HTERT RPE-1 (cell line): ENCODE measurements around the gene HMBS.
"Not testable (repeated sequence)": the region's sequence is repeated elsewhere in the genome, so short reads cannot be mapped to it uniquely, and the experiment has no call there.

Source experiments
- in situ Hi-C: fragments of 300-500 bp; cut with MboI; formaldehyde crosslinking; loops from 4 replicates; pipeline ENCODE4 v1.14.3; 2020; ENCODE audit warnings: low sequenced_read_pairs

HMBS gene

DNA sequence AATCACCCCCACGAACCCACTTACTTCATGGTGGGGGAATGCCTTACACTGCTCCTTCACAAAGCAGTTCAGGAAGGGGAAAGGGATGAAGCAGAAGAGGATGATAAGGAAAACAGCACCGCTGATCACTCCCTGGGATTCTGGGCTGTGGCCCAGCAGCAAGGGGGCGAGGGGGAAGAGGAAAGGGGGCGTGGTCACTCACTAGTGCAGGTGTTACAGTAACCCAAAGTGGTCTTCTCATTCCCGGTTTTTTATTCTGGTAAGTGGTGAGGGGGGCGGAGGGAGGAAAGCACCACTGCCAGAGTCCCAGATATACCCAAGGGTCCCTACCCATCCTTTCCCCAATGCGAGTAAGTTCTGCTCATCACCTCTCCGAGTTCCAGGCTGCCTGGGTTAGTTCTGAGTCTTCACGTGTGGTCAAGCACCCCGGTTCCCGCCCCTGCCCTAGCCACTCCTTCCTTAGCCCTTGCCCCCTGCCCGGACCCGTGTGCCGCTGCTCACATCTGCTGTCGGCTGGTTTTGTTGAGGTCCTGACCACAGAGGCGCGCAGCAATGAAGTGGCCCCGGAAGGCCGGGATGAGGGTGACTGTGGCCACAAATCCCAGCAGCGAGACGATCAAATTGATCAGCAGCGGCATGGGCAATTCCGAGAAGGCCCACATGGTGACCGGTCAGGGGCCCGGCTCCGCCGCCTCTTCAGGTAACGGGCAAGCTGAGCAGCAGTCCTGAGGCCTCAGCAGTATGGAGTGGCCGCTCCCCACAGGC, 16.5 kb downstream of the HMBS start:
- in situ Hi-C loops, result no loop called here

DNA sequence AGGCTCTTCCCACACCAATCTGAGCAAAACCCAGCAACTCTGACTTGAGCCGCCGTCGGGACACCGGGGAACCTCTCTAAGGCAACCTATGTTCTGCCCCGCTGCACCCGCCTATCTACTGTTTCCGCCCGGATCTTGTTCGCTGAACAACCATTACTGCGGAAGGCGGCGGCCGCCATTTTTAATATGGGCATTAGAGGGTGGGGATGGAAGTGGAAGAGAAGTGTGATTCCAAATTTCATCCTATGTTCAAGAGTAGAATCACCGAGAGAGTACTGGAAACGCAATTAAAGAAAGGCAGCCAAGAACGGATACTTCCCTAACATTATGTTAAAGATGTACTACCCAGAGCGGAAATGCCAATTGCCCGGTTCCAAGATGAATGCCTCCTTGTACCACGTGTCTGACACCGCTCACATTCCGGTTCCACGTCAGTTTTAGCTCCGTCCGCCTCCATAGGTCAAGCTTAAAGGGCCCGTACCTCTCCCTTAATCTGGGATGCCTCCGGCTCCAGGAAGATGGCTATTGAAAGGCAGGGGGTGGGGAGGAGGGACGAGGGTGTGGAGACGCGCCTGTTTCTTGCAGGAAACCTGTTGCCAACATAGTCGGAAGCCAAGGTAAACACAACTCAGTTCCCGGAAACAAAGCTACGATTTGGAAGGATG, 17.2 kb downstream of the HMBS start, which contains the start of gene DPAGT1:
Gene DPAGT1 (minus strand): TSS at position 95 of the 665 bp plus-strand sequence. CDS start 198 bp downstream, outside the sequence.
- in situ Hi-C loops, result no loop called here

DNA sequence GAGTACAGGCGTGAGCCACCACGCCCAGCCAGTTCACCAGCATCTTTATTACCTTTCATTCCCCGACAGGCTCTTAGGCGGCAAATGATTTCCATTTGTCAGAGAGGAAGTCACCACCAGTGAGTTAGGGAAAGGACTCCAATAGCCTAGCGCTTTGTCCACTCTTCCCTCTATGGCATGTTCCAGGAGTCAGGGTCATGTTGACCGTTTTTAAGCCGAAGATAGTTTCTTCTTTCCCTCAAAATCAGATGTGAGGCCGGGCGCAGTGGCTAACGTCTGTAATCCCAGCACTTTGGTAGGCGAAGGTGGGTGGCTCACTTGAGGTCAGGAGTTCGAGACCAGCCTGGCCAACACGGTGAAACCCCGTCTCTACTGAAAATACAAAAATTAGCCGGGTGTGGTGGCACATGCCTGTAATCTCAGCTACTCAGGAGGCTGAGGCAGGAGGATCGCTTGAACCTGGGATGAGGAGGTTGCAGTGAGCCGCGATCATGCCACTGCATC, 18.5 kb downstream of the HMBS start:
- in situ Hi-C loops, result not testable (repeated sequence)

DNA sequence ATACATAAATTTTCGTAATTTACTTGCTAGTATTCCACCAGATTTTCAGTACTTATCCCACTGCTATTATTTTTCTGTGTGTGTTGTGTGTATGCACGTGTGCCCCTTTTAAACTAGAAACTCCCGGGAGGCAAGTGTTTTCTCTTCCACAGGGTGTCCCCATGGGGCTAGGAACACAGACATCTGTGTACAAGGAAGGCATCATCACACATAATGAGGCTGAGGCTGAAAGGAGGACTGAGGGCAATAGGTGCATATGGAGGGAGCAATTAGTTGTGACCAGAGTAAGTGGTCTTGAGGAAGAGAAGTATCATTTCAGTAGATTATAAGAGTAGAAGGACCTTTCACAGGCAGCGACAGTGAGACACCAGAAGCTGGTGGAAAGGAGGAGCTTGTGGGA, 19.1 kb downstream of the HMBS start:
- in situ Hi-C loops, result no loop called here

DNA sequence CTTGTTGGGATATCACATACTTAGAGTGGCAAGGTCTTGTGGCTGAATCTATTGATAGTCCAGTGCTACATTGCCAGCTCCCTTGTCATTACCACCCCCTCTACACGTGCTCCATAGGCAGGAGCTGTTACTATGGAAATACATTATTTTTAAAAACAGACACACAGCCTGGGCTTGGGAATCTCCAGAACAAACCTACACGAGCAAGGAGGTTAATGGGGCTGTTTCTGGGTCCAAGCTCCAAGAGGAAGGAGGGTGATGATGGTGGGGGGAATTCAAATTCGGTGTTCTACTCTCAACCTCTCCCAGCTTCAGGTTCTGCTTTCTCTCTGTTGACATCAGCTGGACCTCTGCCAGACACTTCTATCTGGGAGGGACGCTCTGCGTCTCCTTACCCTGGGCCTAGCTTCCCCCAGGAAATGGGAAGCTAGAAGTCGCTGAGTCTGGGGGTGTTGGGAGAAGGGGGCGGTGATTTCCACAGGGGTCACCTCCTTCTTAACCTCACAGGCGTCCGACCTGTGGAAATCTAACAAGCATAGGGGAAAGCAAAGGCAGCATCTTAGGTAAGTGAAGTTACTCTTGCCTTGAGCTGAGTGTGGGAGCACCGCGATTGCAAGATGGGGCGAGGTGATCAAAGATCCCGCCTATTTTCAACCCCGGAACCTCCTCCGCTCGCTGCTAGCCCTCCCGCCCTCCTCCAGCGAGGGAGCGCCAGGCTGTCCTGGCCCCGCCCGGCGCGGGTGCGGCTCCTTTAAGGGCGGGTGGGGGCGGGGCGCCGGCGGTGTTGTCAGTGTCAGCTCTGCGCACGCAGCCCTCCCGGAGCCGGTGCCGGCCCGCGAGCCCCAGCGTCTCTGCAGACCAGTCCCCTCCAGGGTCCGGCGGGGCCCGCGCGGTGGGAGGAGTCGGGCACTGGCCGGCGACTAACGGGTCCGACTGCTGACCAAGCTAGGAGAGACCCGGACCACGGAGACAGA, 22.2 kb downstream of the HMBS start, which contains the start of gene C2CD2L:
Gene C2CD2L (plus strand): TSS at position 781 of the 974 bp plus-strand sequence. CDS start 398 bp downstream, outside the sequence.
- in situ Hi-C loops, result no loop called here

DNA sequence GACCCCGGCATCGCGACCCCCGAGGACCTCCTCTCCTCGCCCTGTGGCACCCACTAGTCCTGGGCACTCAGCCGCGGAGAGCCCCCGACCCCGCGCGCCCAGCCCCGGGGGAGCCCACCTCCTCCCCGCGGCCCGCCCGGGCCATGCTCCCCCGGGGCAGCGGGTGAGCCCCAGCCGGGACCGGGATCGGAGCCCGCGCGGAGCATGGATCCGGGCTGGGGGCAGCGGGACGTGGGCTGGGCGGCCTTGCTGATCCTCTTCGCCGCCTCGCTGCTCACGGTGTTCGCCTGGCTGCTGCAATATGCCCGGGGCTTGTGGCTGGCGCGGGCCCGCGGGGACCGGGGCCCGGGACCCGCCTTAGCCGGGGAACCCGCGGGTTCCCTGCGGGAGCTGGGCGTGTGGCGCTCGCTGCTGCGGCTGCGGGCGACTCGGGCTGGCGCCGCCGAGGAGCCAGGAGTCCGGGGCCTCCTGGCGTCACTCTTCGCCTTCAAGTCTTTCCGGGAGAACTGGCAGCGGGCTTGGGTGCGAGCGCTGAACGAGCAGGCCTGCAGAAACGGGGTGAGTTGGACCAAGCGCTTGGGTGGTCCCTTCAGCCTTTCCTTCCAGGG, 23.0 kb downstream of the HMBS start:
- in situ Hi-C loops, result no loop called here

DNA sequence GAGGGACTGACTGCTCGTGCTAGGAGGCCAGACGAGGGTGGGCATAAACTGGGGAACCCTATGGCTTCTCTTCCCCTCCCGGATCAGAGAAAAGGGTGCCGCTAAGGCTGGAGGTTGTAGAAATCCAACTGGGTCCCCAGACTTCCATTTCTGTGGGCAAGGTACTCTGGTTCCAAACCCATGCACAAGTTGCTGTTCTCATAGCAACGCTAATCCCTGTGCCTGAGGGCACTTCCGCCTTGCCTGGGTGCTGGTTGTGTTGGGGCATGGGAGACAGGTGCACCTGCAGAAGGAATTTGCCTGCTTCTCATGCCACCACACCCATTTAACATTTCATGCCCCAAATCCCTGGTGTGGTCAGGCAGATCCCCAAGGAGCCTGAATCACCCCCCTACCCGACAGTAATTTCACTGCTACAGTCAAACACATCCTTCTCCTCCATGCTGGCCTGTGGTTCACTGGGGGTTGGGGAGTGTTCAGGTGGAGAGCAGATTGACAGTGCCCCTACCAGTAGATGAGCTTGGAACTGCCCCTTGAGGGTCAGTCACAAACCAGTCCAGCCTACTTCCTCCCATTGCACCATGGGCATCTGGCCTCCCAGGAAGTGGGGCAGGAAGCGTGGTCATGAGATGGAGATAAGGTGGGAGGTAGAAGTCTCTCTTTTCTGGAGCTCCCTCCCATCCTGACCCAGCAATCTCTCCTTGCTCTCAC, 23.6 kb downstream of the HMBS start:
- in situ Hi-C loops, result no loop called here

DNA sequence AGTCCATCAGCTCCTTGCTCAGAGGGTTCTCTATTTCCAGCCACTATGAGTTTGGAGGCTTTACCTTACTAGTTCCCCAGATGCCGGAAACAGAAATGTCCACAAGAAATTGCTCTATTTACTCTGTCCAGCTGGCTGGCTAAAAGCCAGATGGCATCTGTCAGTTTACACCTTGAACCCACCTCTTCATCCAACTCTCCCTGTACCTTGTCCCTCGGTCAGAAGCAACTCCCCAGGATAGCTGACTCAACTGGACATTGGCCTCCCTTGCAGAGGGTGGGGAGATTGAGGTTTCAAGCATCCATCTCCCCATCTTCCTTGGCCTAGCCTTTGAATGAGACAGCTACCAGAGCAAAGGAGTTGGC, 24.2 kb downstream of the HMBS start:
- in situ Hi-C loops, result no loop called here

DNA sequence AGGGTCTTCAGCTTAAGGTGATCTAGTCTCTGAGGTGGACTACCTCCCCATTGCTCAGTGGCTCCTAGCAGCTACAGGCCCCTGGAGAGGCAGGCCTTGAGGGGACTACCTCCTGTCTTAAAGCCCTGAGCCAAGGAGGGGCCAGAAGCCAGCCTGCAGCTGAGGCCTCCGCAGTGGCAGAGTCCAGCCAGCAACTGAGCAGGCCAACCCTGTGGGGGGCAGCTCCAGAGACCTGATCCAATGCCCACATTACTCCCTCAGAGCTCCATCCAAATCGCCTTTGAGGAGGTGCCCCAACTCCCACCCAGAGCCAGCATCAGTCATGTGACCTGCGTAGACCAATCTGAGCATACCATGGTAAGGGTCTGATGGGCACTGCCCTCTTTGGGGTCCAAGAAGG, 25.2 kb downstream of the HMBS start:
- in situ Hi-C loops, result no loop called here

DNA sequence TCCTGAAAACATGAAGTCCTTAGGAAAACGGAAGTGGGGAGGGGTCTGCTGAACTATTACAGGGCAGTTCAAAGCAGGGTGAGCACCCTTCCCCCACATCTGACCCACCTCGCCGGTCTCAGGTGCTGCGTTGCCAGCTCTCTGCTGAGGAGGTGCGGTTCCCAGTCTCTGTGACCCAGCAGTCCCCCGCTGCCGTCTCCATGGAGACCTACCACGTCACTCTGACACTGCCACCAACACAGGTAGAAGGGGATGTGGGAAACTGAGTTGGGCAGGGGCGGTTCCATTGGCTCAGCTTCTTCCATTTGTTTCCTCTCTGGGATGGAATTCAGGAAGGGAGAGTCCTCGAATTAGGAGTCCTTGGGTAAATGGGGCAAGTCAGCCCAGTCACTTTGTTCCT, 25.8 kb downstream of the HMBS start:
- in situ Hi-C loops, result no loop called here

DNA sequence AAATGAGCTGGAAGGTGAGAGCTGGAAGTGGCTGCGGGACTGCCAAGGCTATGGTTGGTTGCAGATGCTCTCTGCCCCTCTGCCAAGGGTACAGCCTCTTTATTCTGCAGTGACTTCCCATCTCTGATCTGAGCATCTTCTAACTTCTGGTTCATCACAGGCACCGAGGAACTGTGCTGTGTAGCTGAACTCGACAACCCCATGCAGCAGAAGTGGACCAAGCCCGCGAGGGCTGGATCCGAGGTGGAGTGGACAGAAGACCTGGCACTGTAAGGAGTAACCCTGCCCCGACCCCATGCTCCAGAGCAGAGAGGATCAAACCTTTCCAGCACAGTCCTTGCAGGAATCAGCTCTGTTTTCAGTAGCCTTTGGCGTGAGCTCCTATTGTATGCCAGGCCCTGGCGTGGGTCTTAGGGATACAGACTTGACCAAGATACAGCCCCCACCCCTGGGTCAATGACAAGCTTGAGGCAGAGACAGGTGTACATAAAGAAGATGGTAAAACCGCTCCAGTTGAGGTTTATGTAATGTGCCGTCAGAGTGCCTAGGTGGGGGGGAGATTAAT, 26.8 kb downstream of the HMBS start:
- in situ Hi-C loops, result no loop called here

DNA sequence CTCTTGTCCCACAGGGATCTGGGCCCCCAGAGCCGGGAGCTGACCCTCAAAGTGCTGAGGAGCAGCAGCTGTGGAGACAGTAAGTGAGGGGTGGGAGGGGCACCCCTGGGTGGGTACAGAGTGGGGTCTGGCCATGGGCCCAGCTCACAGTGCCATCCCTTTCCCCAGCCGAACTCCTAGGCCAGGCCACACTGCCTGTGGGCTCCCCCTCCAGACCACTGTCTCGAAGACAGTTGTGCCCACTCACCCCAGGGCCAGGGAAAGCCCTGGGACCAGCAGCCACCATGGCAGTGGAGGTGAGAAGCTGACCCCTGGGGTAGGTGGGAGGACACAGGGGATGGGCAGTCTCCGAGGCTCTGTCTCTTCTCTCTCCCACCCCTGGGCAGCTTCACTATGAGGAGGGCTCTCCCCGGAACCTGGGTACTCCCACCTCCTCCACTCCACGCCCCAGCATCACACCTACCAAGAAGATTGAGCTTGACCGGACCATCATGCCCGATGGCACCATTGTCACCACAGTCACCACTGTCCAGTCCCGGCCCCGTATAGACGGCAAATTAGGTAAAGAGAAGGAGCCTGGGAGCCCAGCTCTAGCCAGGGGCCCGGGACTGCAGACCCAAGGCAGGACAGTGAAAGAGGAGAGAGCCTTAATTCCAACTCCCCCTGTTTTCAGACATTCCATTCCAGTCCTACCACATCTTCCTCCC, 27.8 kb downstream of the HMBS start:
- in situ Hi-C loops, result no loop called here

DNA sequence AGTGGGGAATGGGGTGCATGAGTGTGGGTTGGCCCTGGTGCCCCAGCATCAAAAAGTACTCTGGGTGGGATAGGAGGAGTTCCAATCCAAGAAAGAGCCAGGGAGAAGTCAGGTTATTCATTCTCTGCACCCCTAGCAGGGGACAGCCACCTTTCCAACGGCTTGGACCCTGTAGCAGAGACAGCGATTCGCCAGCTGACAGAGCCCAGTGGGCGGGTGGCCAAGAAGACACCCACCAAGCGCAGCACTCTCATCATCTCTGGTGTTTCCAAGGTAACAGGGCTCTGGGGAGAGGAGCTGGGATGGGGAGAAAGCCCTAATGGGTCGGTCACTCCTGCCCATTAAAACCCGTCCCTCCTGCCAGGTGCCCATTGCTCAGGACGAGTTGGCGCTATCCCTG, 29.0 kb downstream of the HMBS start:
- in situ Hi-C loops, result no loop called here

DNA sequence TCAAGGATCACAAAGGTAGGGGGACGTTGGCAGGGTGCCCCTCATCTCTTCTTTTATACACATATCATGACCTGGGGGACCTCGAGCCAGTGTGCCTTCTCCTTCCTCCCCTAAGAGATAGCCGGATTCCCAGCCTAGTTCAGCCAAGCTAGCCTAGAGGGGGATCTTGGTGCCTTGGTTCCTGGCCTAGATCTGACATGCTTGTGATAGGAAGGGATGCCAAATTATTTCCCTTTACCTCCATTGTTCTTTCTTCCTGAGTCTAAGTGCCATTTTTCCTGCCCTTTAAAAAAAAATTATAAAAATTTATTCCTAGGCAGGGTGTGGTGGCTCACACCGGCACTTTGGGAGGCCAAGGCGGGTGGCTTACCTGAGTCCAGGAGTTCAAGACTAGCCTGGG, 29.7 kb downstream of the HMBS start:
- in situ Hi-C loops, result no loop called here

DNA sequence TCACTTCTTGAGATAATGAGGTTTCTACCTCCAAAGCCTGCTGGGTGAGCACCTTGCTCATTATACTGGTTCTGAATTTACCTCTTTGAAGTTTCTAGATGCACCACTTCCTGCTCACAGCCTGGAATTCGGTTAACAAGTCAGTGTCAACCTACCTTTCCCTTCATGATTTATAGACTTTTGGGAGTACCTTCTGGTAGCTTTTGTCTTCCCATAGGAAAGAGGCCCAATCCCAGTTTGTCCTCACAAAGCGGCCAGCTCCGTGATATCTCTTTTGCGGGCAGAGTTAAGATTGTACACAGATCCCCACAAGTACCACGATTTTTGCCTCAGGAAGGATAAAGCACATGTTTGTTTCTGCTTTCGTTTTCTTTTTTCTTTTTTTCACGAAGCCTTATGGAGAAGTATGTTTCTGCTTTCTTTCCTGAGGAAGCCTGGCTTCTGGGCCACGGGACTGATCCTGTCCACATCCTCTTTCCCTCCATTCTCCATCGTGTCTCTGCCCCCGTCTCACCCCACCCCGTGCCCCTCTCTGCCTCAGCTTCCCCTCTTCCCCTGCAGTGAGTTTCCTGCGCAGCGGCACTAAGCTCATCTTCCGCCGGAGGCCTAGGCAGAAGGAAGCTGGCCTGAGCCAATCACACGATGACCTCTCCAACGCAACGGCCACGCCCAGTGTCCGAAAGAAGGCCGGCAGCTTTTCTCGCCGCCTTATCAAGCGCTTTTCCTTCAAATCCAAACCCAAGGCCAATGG, 31.0 kb downstream of the HMBS start:
- in situ Hi-C loops, result no loop called here

DNA sequence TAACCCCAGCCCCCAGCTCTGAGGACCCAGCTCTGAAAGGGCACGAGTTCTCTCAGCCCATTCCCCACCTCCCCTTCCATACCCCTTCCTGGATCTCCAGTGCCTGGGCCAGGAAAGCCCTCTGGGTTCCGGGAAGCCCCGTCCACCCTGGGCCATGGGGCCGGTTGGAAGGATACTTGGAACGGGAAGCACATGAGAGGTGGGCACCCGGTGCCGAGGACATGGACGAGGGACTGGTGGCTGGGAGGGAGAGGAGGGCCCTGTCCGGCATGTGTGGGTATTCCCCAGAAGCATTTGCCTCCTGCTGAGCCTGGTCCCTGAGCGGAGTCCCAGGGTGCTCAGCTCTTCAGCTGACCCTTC, 31.5 kb downstream of the HMBS start:
- in situ Hi-C loops, result no loop called here

DNA sequence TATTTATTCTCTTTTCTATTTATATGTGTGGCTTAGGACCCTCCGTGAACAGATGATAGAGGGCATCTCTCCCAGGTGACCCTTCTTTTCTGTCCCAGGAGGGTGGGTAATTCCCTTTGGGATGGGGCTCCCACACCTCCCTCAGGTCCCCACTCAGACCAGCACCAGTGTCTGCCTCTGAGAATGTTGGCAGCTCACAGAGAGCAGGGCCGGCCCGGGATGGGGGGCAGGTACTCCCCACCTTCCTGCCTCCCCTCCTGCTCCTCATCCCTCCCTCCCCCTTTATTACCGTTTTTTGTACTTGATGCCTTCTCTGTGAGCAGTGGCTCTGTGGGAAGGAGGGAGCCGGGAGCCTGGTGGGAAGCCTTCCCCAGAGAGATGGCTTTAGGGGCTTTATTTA, 31.9 kb downstream of the HMBS start:
- in situ Hi-C loops, result no loop called here

DNA sequence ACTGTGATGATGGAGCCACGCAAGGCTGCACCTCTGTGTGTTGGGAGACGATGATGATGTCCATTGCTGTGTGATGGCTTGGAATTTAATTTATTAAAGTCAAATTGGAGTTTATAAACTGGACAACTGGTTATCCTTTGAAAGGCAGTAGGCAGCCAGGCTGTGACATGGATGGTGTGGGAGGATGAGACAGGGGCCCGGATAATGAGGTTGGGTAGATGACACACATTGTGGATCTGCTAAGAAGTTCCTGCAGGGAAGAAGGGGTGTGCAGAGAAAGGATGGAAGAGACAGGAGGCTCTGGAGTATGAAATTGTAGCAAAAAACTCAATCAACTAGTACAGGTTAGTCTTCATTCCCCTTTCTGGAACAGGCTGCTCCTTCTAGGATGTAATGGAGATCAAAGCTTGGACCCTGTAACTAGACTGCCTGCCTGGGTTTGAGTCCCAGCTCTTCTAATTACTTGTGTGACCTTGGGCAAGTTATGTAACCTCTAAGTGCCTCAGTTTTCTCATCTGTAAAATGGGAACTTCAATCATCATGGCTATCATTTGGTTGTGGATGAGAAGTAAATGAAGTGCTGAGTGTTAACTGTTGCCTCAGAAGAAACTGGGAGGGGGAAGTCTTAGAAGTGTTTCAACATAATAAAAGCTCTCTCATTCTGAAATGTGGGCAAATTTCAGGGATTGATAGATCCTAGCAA, 32.5 kb downstream of the HMBS start:
- in situ Hi-C loops, result no loop called here
